OCI-LY3 (cell line): ENCODE measurements around the gene JAKMIP2.

Source experiments
- H2AFZ ChIP-seq: fragments of 200-600, 300-600 bp; shearing (Covaris generic); 2 replicates; pipeline ENCODE4 v1.6.0; 2014; ENCODE audit warnings: antibody characterized with exemption, low read depth, low read length
- H3K27ac ChIP-seq: fragments of 200-600, 300-600 bp; sonication (generic); 2 replicates; pipeline ENCODE4 v1.5.1; 2014; ENCODE audit warnings: mild to moderate bottlenecking, low read length, moderate library complexity, mixed read lengths
- H3K27me3 ChIP-seq: fragments of 200-600, 300-600 bp; sonication (generic); 2 replicates; pipeline ENCODE4 v1.6.1; 2014; ENCODE audit warnings: low read depth, low read length, mixed read lengths
- H3K36me3 ChIP-seq: fragments of 200-600, 300-600 bp; sonication (generic); replicated peaks from 2 replicates; pipeline ENCODE3; 2014; ENCODE audit warnings: low read depth, low read length, mixed read lengths
- H3K4me1 ChIP-seq: fragments of 300-600, 200-600 bp; sonication (generic); 2 replicates; pipeline ENCODE4 v1.6.1; 2014; ENCODE audit warnings: low read length, mixed read lengths
- H3K4me2 ChIP-seq: fragments of 200-600, 300-600 bp; sonication (generic); 2 replicates; pipeline ENCODE4 v1.6.1; 2014; ENCODE audit warnings: low read length, mixed read lengths
- H3K4me3 ChIP-seq: fragments of 300-600, 200-600 bp; sonication (generic); 2 replicates; pipeline ENCODE4 v1.5.1; 2014; ENCODE audit warnings: antibody characterized with exemption, mild to moderate bottlenecking, low read length, moderate library complexity
- H3K79me2 ChIP-seq: fragments of 300-600, 200-600 bp; shearing (Covaris generic); 2 replicates; pipeline ENCODE4 v1.6.1; 2014; ENCODE audit warnings: mild to moderate bottlenecking, low read length, mixed read lengths
- H3K9ac ChIP-seq: fragments of 300-600, 200-600 bp; shearing (Covaris generic); 2 replicates; pipeline ENCODE4 v1.6.0; 2014; ENCODE audit warnings: mild to moderate bottlenecking, low read length, moderate library complexity
- H3K9me3 ChIP-seq: fragments of 200-600, 300-600 bp; shearing (Covaris generic); 2 replicates; pipeline ENCODE4 v1.6.1; 2014; ENCODE audit warnings: low read length, mixed read lengths; ENCODE audit not compliant: insufficient read depth
- H4K20me1 ChIP-seq: fragments of 200-600, 300-600 bp; sonication (generic); 2 replicates; pipeline ENCODE4 v1.6.1; 2016; ENCODE audit warnings: low read length, mixed read lengths; ENCODE audit not compliant: insufficient read depth
- CTCF ChIP-seq: fragments of 200-600, 300-600 bp; sonication (generic); IDR thresholded peaks from 2 replicates; pipeline ENCODE4 v1.5.1; 2014; ENCODE audit warnings: antibody characterized with exemption, low read length, low read depth
- EZH2phosphoT487 ChIP-seq: fragments of 200-600 bp; shearing (Covaris generic); IDR thresholded peaks from 2 replicates; pipeline ENCODE4 v1.6.1; 2018; ENCODE audit warnings: antibody characterized with exemption, mixed run types, low read depth

JAKMIP2 gene

GRCh38 chr5:147734894-147735293, 47.6 kb downstream of the JAKMIP2 start:
- no peak for TF ChIP-seq EZH2phosphoT487
- no peak for TF ChIP-seq CTCF
- no peaks in the 10 kb centered on the region for H3K9me3 ChIP-seq
- H3K4me2 ChIP-seq: no peak overlapping the region
- H4K20me1 ChIP-seq: no peaks in the 10 kb centered on the region
- no peaks in the 10 kb centered on the region for H3K36me3 ChIP-seq
- no peak overlapping the region for H3K27ac ChIP-seq
- no peak overlapping the region for H3K9ac ChIP-seq
- H3K4me3 ChIP-seq: no peak overlapping the region
- H3K79me2 ChIP-seq: no peaks in the 10 kb centered on the region
- H3K4me1 ChIP-seq: no peaks in the 10 kb centered on the region
- H2AFZ ChIP-seq: no peak overlapping the region
- no peaks in the 10 kb centered on the region for H3K27me3 ChIP-seq

- Histone ChIP-seq H3K4me1 (no peaks in the 10 kb centered on the region), H3K4me3 (no peak overlapping the region), H3K9ac (no peak overlapping the region), H3K79me2 (no peaks in the 10 kb centered on the region), H3K27ac (no peak overlapping the region), H3K27me3 (no peaks in the 10 kb centered on the region), H2AFZ (no peak overlapping the region), H3K9me3 (no peaks in the 10 kb centered on the region), H3K36me3 (no peaks in the 10 kb centered on the region), H3K4me2 (no peak overlapping the region), H4K20me1 (no peaks in the 10 kb centered on the region)
- no peak for TF ChIP-seq EZH2phosphoT487
Measured at GRCh38 chr5:147733075-147733474, 49.5 kb downstream of the JAKMIP2 start.

GRCh38 chr5:147732291-147732883, 50.1 kb downstream of the JAKMIP2 start:
- Histone ChIP-seq H3K9ac (no peak overlapping the region), H3K79me2 (no peaks in the 10 kb centered on the region), H2AFZ (no peak overlapping the region), H3K4me1 (no peaks in the 10 kb centered on the region), H3K9me3 (no peaks in the 10 kb centered on the region), H4K20me1 (no peaks in the 10 kb centered on the region), H3K4me2 (no peak overlapping the region), H3K4me3 (no peak overlapping the region), H3K36me3 (no peaks in the 10 kb centered on the region), H3K27ac (no peak overlapping the region), H3K27me3 (no peaks in the 10 kb centered on the region)
- TF ChIP-seq CTCF (no peak), EZH2phosphoT487 (no peak)

- Histone ChIP-seq H3K79me2 (no peaks in the 10 kb centered on the region), H3K4me1 (no peaks in the 10 kb centered on the region), H3K9me3 (no peaks in the 10 kb centered on the region), H4K20me1 (no peaks in the 10 kb centered on the region), H3K9ac (no peak overlapping the region), H3K27me3 (no peaks in the 10 kb centered on the region), H3K4me3 (no peak overlapping the region), H2AFZ (no peak overlapping the region), H3K4me2 (no peak overlapping the region), H3K27ac (no peak overlapping the region), H3K36me3 (no peaks in the 10 kb centered on the region)
- no peak for TF ChIP-seq CTCF
- TF ChIP-seq EZH2phosphoT487: no peak
Measured at GRCh38 chr5:147731431-147732290, 50.9 kb downstream of the JAKMIP2 start.
